T-helper 1 cell treated with Interleukin-12 subunit alpha and Interleukin-12 subunit beta and Interleukin-4 antibody, amounts not matched to agents 30 μg/mL and 1 μg/mL, for 36 hours (primary cell): ENCODE results near the gene PTGDS.

Experiments
- H3K27ac Mint-ChIP-seq: one replicate; pipeline ENCODE4 v1.8.0; 2021; ENCODE audit warnings: mild to moderate bottlenecking, mixed read lengths
- H3K27me3 Mint-ChIP-seq: one replicate; pipeline ENCODE4 v1.8.0; 2021; ENCODE audit warnings: low read depth, mixed read lengths
- H3K36me3 Mint-ChIP-seq: one replicate; pipeline ENCODE4 v1.8.0; 2021; ENCODE audit warnings: low read depth, mixed read lengths
- H3K4me1 Mint-ChIP-seq: one replicate; pipeline ENCODE4 v1.8.0; 2021; ENCODE audit warnings: low read depth, mixed read lengths
- H3K4me3 Mint-ChIP-seq: one replicate; pipeline ENCODE4 v1.8.0; 2021; ENCODE audit warnings: mild to moderate bottlenecking, moderate library complexity, mixed read lengths
- H3K9me3 Mint-ChIP-seq: one replicate; pipeline ENCODE4 v1.8.0; 2021; ENCODE audit warnings: mixed read lengths

Gene PTGDS

DNA sequence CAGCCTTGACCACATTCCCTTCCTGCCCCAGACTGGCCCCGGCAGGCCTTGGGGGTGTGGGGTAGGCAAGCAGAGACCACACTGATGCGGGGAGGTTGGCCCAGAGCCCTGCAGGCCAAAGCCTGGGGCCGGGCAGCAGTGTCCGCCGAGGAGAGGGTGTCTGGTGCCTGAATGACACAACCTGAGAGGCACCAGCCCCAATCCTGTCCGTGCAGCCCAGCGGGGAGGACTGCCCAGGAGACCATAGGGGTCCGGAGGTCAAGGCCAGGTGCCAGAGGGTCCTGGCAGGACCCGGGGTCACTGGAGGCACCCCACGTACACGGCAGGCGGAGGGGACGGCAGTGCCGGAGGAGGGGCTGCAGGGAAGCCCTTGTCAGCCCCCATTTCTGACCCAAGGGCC is 5.6 kb upstream of the PTGDS start:
- peaks cover 5% of the 10 kb centered on the region for H3K27me3 Mint-ChIP-seq
- no peaks in the 10 kb centered on the region for H3K36me3 Mint-ChIP-seq
- H3K4me1 Mint-ChIP-seq = peaks cover 3% of the 10 kb centered on the region
- no peaks in the 10 kb centered on the region for H3K9me3 Mint-ChIP-seq
- no peak overlapping the region for H3K4me3 Mint-ChIP-seq
- H3K27ac Mint-ChIP-seq = no peak overlapping the region

- Mint-ChIP-seq H3K9me3 (no peaks in the 10 kb centered on the region), H3K4me3 (no peak overlapping the region), H3K4me1 (peaks cover 3% of the 10 kb centered on the region), H3K36me3 (no peaks in the 10 kb centered on the region), H3K27ac (no peak overlapping the region), H3K27me3 (peaks cover 5% of the 10 kb centered on the region)
These were observed 5.0 kb upstream of the PTGDS start for GRCh38 chr9:136972335-136972734.

DNA sequence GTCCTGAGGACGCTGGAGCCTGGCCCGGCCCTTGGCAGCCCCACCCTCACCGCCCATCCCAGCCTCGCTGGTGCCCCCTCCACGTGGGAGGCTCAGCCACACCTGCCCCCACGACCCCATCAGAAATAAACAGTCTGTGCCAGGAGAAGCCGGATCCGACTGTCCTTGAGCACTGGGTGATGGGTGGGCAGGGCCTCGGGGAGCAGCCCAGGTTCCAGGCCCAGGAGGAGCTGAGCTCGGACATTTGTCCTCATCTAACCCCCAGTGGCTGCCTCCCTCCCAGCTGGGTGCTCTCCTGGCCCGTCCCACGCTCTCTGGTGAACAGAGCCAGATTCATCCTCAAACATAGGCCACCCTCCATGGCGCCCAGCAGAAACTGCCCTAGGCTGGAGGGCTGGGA is 4.6 kb upstream of the PTGDS start:
- no peak overlapping the region for H3K27ac Mint-ChIP-seq
- H3K9me3 Mint-ChIP-seq = no peaks in the 10 kb centered on the region
- peaks cover 5% of the 10 kb centered on the region for H3K27me3 Mint-ChIP-seq
- H3K36me3 Mint-ChIP-seq = no peaks in the 10 kb centered on the region
- no peak overlapping the region for H3K4me3 Mint-ChIP-seq
- H3K4me1 Mint-ChIP-seq = peaks cover 3% of the 10 kb centered on the region

- H3K27ac Mint-ChIP-seq = no peak overlapping the region
- no peak overlapping the region for H3K4me3 Mint-ChIP-seq
- peaks cover 5% of the 10 kb centered on the region for H3K27me3 Mint-ChIP-seq
These were observed 3.4 kb upstream of the PTGDS start for GRCh38 chr9:136973618-136974617.

GRCh38 chr9:136974817-136975535 is 2.3 kb upstream of the PTGDS start:
- H3K36me3 Mint-ChIP-seq = no peaks in the 10 kb centered on the region
- peak overlapping the region; percentile 59 for H3K27ac Mint-ChIP-seq
- H3K27me3 Mint-ChIP-seq = peaks cover 5% of the 10 kb centered on the region
- peak overlapping the region; percentile 34 for H3K4me3 Mint-ChIP-seq
- no peaks in the 10 kb centered on the region for H3K9me3 Mint-ChIP-seq
- H3K4me1 Mint-ChIP-seq = peaks cover 3% of the 10 kb centered on the region

More at GRCh38 chr9:136973618-136974617, 3.4 kb upstream of the PTGDS start:
- H3K9me3 Mint-ChIP-seq = no peaks in the 10 kb centered on the region
- no peaks in the 10 kb centered on the region for H3K36me3 Mint-ChIP-seq
- peaks cover 3% of the 10 kb centered on the region for H3K4me1 Mint-ChIP-seq

- peaks cover 8% of the 10 kb centered on the region for H3K27me3 Mint-ChIP-seq
- H3K4me3 Mint-ChIP-seq = peak overlapping the region; percentile 34
- no peak overlapping the region for H3K27ac Mint-ChIP-seq
- H3K4me1 Mint-ChIP-seq = peaks cover 3% of the 10 kb centered on the region
- H3K9me3 Mint-ChIP-seq = no peaks in the 10 kb centered on the region
- no peaks in the 10 kb centered on the region for H3K36me3 Mint-ChIP-seq
These were observed 1.7 kb upstream of the PTGDS start for GRCh38 chr9:136975644-136976043.

DNA sequence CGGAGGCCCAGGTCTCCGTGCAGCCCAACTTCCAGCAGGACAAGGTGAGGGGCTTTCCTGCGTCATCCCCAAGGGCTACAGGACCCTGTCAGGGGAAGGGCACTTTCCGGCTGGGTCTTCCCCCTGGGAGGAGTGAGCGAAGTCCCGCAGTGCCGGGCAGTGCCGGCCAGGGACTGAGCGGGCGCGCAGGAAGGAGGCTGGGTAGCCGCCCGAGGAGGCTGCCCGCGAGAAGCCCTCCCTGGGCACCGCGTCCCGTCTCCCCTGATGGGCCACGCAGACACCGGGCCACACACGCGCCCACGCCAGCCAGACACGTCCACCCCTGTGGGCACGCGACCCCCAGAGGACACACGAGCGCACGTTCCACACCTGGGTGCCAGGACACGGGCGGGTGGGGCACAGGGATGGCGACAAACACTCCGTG is 357 bp downstream of the PTGDS start:
- H3K36me3 Mint-ChIP-seq = no peaks in the 10 kb centered on the region
- H3K27ac Mint-ChIP-seq = no peak overlapping the region
- no peaks in the 10 kb centered on the region for H3K9me3 Mint-ChIP-seq
- peaks cover 3% of the 10 kb centered on the region for H3K4me1 Mint-ChIP-seq
- no peak overlapping the region for H3K4me3 Mint-ChIP-seq
- H3K27me3 Mint-ChIP-seq = peaks cover 9% of the 10 kb centered on the region

GRCh38 chr9:136978073-136978864 is 965 bp downstream of the PTGDS start:
- no peak overlapping the region for H3K4me3 Mint-ChIP-seq
- no peaks in the 10 kb centered on the region for H3K9me3 Mint-ChIP-seq
- no peaks in the 10 kb centered on the region for H3K36me3 Mint-ChIP-seq
- no peak overlapping the region for H3K27ac Mint-ChIP-seq
- peaks cover 9% of the 10 kb centered on the region for H3K27me3 Mint-ChIP-seq
- peaks cover 3% of the 10 kb centered on the region for H3K4me1 Mint-ChIP-seq

- no peak overlapping the region for H3K27ac Mint-ChIP-seq
- H3K9me3 Mint-ChIP-seq = no peaks in the 10 kb centered on the region
- H3K4me1 Mint-ChIP-seq = peaks cover 3% of the 10 kb centered on the region
- H3K36me3 Mint-ChIP-seq = no peaks in the 10 kb centered on the region
- peaks cover 13% of the 10 kb centered on the region for H3K27me3 Mint-ChIP-seq
- H3K4me3 Mint-ChIP-seq = no peak overlapping the region
These were observed 1.7 kb downstream of the PTGDS start for GRCh38 chr9:136978865-136979544.

- no peak overlapping the region for H3K27ac Mint-ChIP-seq
- no peaks in the 10 kb centered on the region for H3K9me3 Mint-ChIP-seq
- H3K4me3 Mint-ChIP-seq = no peak overlapping the region
- peaks cover 3% of the 10 kb centered on the region for H3K4me1 Mint-ChIP-seq
- H3K36me3 Mint-ChIP-seq = no peaks in the 10 kb centered on the region
- peaks cover 15% of the 10 kb centered on the region for H3K27me3 Mint-ChIP-seq
These were observed 2.7 kb downstream of the PTGDS start for GRCh38 chr9:136979769-136980587.

GRCh38 chr9:136980669-136981478 is 3.6 kb downstream of the PTGDS start:
- peaks cover 15% of the 10 kb centered on the region for H3K27me3 Mint-ChIP-seq
- no peak overlapping the region for H3K27ac Mint-ChIP-seq
- H3K9me3 Mint-ChIP-seq = no peaks in the 10 kb centered on the region
- H3K4me3 Mint-ChIP-seq = no peak overlapping the region
- H3K36me3 Mint-ChIP-seq = no peaks in the 10 kb centered on the region
- H3K4me1 Mint-ChIP-seq = no peaks in the 10 kb centered on the region

DNA sequence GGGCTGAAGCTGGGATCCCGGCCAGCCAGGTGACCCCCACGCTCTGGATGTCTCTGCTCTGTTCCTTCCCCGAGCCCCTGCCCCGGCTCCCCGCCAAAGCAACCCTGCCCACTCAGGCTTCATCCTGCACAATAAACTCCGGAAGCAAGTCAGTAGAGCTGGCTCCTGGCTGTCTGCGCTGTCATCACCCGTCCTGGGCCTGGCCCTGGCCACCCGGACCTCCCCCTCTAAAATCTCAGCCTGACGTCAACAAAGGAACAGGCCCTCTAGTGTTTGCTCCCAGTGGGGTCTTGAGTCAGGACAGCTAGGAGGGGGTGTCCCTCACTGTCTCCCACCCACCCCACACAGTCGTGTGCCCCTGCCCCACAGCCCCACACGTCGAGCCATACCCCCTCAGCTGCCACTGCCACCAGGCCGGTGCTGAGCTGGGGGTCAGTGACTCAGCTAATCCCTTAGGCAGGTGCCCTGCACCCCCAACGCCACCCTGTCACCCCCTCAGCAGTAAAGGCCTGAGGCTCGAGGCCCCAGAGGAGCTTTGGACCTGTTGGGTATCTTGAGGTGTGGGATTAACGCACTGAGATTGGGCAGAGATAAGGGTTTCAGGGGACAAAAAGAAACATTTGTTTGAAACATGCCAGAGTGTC is 4.4 kb downstream of the PTGDS start:
- Mint-ChIP-seq H3K27me3 (peaks cover 16% of the 10 kb centered on the region), H3K4me1 (no peaks in the 10 kb centered on the region), H3K36me3 (no peaks in the 10 kb centered on the region), H3K27ac (no peak overlapping the region), H3K4me3 (no peak overlapping the region), H3K9me3 (no peaks in the 10 kb centered on the region)
